Measurements from ENCODE around the gene SERHL2.
"Not testable (repeated sequence)": the region's sequence is repeated elsewhere in the genome, so short reads cannot be mapped to it uniquely, and the experiment has no call there.

SERHL2 gene

GRCh38 chr22:42553475-42554361, at the start of gene SERHL2:
Gene SERHL2, plus strand, starts transcription at chr22:42553956. Its CDS starts 65 bp downstream, at chr22:42554021.
- DNase-seq, result peak; percentile 92

GRCh38 chr22:42508327-42508974, 45.3 kb upstream of the SERHL2 start:
- DNase-seq, result not testable (repeated sequence)

GRCh38 chr22:42508975-42509364, 44.8 kb upstream of the SERHL2 start:
- DNase-seq, result not testable (repeated sequence)

- DNase-seq, result no peak
Measured at GRCh38 chr22:42509548-42509947, 44.2 kb upstream of the SERHL2 start.

- no peak for DNase-seq
Measured at GRCh38 chr22:42511401-42511891, 42.3 kb upstream of the SERHL2 start.

- DNase-seq, result not testable (repeated sequence)
Measured at GRCh38 chr22:42512273-42512990, 41.3 kb upstream of the SERHL2 start.

- DNase-seq, result not testable (repeated sequence)
Measured at GRCh38 chr22:42514331-42514730, 39.4 kb upstream of the SERHL2 start.

- not testable (repeated sequence) for DNase-seq
Measured at GRCh38 chr22:42515304-42515703, 38.5 kb upstream of the SERHL2 start.

- no peak for DNase-seq
Measured at GRCh38 chr22:42515896-42516295, 37.9 kb upstream of the SERHL2 start.

GRCh38 chr22:42517103-42517502, 36.7 kb upstream of the SERHL2 start:
- not testable (repeated sequence) for DNase-seq

- DNase-seq, result peak; percentile 10
Measured at GRCh38 chr22:42518638-42519524, 34.9 kb upstream of the SERHL2 start.

- peak; percentile 83 for DNase-seq
Measured at GRCh38 chr22:42519525-42520401, 34.0 kb upstream of the SERHL2 start, which contains the start of gene RRP7A. Gene RRP7A, minus strand, starts transcription at chr22:42519796. Its CDS starts 10 bp downstream, at chr22:42519786.

- DNase-seq, result no peak
Measured at GRCh38 chr22:42521228-42521546, 32.6 kb upstream of the SERHL2 start.

- DNase-seq, result no peak
Measured at GRCh38 chr22:42522546-42522945, 31.2 kb upstream of the SERHL2 start.

- no peak for DNase-seq
Measured at GRCh38 chr22:42528591-42529307, 25.0 kb upstream of the SERHL2 start.

GRCh38 chr22:42529435-42529834, 24.3 kb upstream of the SERHL2 start:
- not testable (repeated sequence) for DNase-seq

GRCh38 chr22:42531401-42532084, 22.2 kb upstream of the SERHL2 start:
- DNase-seq, result not testable (repeated sequence)

GRCh38 chr22:42533638-42533977, 20.1 kb upstream of the SERHL2 start:
- DNase-seq, result no peak

- DNase-seq, result not testable (repeated sequence)
Measured at GRCh38 chr22:42535082-42535731, 18.5 kb upstream of the SERHL2 start.

All from CD4-positive, alpha-beta T cell treated with Interleukin-15 for 1 hour (primary cell).